ENCODE data around the gene DIDO1. TPM values are rescaled to one million over a fixed set of nuclear protein-coding genes. Genes with fewer than 3 reads are reported as not detected.

The DIDO1 gene
- total RNA-seq, 2 experiments from 2014 or later: 65.1 to 70.6 TPM

DNA sequence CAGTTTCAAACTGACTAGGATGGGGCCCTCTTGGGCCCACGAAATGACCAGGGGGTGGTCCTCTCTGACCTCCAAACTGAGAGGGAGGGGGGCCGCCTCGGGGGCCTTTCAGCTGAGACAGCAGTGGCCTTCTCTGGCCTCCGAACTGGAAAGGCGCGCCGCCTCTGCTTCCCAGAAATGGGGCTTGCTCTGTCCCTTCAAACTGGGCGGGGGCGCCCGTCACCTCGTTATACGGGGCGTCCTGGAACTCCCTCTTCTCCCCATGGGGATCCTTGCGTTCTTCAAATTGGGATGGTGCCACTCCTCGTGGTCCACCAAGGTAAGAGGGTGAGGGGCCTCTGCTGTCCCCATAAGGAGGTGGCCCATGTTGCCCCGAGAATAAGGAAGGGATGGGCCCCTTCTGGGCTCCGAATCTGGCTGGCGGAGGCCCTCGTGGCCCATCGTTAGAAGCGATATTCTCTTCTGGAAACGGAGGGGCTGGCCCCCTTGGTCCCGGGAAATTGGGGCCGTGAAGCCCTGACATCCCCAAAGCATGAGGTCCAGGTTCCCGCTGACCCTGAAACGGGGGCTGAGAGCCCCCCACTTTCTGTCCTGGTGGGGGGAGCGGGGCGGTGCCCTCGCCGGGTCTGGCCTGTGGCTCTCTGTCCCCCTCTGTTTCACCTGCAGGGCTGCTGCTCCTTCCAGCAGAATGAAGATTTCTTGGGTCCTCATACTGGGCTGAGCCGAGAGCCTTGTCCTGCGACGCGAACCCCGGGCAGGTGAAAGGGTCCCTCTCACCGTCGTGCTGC is 46.0 kb downstream of the DIDO1 start:
- no peaks in the 10 kb centered on the region for H3K9me3 ChIP-seq (ENCODE audit: low read length)
- H3K27ac ChIP-seq (ENCODE audit: low read depth, low read length, poor library complexity, severe bottlenecking): no peak overlapping the region
- H3K36me3 ChIP-seq (ENCODE audit: insufficient read depth, low read length): peaks cover 23% of the 10 kb centered on the region
- no TSS peak for BruUV-seq (replicated peaks)
- DNase-seq (ENCODE audit: low spot score): no peak
- no peak overlapping the region for H3K4me2 ChIP-seq (ENCODE audit: low read length)
- ChIA-PET POLR2A (no interaction called here), CTCF (ENCODE audit: unreplicated experiment) (no interaction called here)
- intact Hi-C loops (cut with micrococcal nuclease; ENCODE audit: unreplicated experiment): no loop called here
- no peaks in the 10 kb centered on the region for H3K79me2 ChIP-seq (ENCODE audit: insufficient read depth, low read depth, low read length)
- H3K4me1 ChIP-seq (ENCODE audit: insufficient read depth, low read length, poor library complexity, severe bottlenecking): no peaks in the 10 kb centered on the region
- H3K9me2 ChIP-seq (ENCODE audit: insufficient read depth, low read length): no peaks in the 10 kb centered on the region
- H4K20me1 ChIP-seq (ENCODE audit: insufficient read depth, low read length): no peaks in the 10 kb centered on the region
- no peak overlapping the region for H2AFZ ChIP-seq (ENCODE audit: low read length)
- no peak overlapping the region for H3K4me3 ChIP-seq (ENCODE audit: low read depth, low read length, poor library complexity, severe bottlenecking)
- TF ChIP-seq EZH2phosphoT487 (IDR thresholded peaks at IDR 0.05; ENCODE audit: borderline replicate concordance, low read depth, low read length): no peak
- TF ChIP-seq, protein P1, sequence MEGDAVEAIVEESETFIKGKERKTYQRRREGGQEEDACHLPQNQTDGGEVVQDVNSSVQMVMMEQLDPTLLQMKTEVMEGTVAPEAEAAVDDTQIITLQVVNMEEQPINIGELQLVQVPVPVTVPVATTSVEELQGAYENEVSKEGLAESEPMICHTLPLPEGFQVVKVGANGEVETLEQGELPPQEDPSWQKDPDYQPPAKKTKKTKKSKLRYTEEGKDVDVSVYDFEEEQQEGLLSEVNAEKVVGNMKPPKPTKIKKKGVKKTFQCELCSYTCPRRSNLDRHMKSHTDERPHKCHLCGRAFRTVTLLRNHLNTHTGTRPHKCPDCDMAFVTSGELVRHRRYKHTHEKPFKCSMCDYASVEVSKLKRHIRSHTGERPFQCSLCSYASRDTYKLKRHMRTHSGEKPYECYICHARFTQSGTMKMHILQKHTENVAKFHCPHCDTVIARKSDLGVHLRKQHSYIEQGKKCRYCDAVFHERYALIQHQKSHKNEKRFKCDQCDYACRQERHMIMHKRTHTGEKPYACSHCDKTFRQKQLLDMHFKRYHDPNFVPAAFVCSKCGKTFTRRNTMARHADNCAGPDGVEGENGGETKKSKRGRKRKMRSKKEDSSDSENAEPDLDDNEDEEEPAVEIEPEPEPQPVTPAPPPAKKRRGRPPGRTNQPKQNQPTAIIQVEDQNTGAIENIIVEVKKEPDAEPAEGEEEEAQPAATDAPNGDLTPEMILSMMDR (conservative IDR thresholded peaks at IDR 0.05; ENCODE audit: low read length): no peak

- Histone ChIP-seq H3K9me3 (ENCODE audit: low read length) (no peaks in the 10 kb centered on the region), H2AFZ (ENCODE audit: low read length) (no peak overlapping the region), H3K79me2 (ENCODE audit: insufficient read depth, low read depth, low read length) (no peaks in the 10 kb centered on the region), H3K4me1 (ENCODE audit: insufficient read depth, low read length, poor library complexity, severe bottlenecking) (no peaks in the 10 kb centered on the region), H3K4me3 (ENCODE audit: low read depth, low read length, poor library complexity, severe bottlenecking) (no peak overlapping the region), H4K20me1 (ENCODE audit: insufficient read depth, low read length) (no peaks in the 10 kb centered on the region), H3K27ac (ENCODE audit: low read depth, low read length, poor library complexity, severe bottlenecking) (no peak overlapping the region), H3K4me2 (ENCODE audit: low read length) (no peak overlapping the region), H3K36me3 (ENCODE audit: insufficient read depth, low read length) (peaks cover 19% of the 10 kb centered on the region), H3K9me2 (ENCODE audit: insufficient read depth, low read length) (no peaks in the 10 kb centered on the region)
- BruUV-seq (replicated peaks): no TSS peak
- POLR2A ChIA-PET: no interaction called here
- CTCF ChIA-PET (ENCODE audit: unreplicated experiment): no interaction called here
- intact Hi-C loops (cut with micrococcal nuclease; ENCODE audit: unreplicated experiment): no loop called here
- DNase-seq (ENCODE audit: low spot score): no peak
- no peak for TF ChIP-seq EZH2phosphoT487 (IDR thresholded peaks at IDR 0.05; ENCODE audit: borderline replicate concordance, low read depth, low read length)
- TF ChIP-seq, protein P1 (conservative IDR thresholded peaks at IDR 0.05; ENCODE audit: low read length): no peak
Measured at GRCh38 chr20:62879275-62880146, 46.8 kb downstream of the DIDO1 start.
